Measurements from ENCODE around the gene TMEM164.

- no peak for TF ChIP-seq CTCF (IDR thresholded peaks at IDR 0.05; ENCODE audit: insufficient read depth, low read length)
- no peak for TF ChIP-seq REST (IDR thresholded peaks at IDR 0.05; ENCODE audit: insufficient replicate concordance, low read depth)
- TF ChIP-seq SPI1 (IDR thresholded peaks at IDR 0.05; ENCODE audit: borderline replicate concordance, low read depth) = no peak
- no peak for TF ChIP-seq GABPA (IDR thresholded peaks at IDR 0.05; ENCODE audit: low read depth)
- TF ChIP-seq POLR2AphosphoS5 (IDR thresholded peaks at IDR 0.05; ENCODE audit: low read depth) = no peak
Measured at GRCh38 chrX:109997786-109998452, 5.0 kb upstream of the TMEM164 start.
